Cerebellar cortex (tissue), 1 donor: Measurements from ENCODE around the gene HOXC6.

Source experiments
- DNase-seq: peaks from one replicate; pipeline ENCODE4 v3.0.0-alpha.2; 2015; ENCODE audit warnings: low spot score

The HOXC6 gene

GRCh38 chr12:53990311-53991076, 37.7 kb upstream of the HOXC6 start:
- DNase-seq: no peak

GRCh38 chr12:53991077-53991460, 37.2 kb upstream of the HOXC6 start:
- peak; percentile 47 for DNase-seq

- DNase-seq: no peak
Observed at GRCh38 chr12:53992377-53992889, 35.8 kb upstream of the HOXC6 start.

- DNase-seq: no peak
Observed at GRCh38 chr12:53993162-53994008, 34.9 kb upstream of the HOXC6 start.

- DNase-seq: no peak
Observed at GRCh38 chr12:53994009-53994263, 34.3 kb upstream of the HOXC6 start.

- DNase-seq: no peak
Observed at GRCh38 chr12:53994264-53995001, 33.8 kb upstream of the HOXC6 start.

- no peak for DNase-seq
Observed at GRCh38 chr12:53995002-53995377, 33.2 kb upstream of the HOXC6 start.

GRCh38 chr12:53995378-53996239, 32.6 kb upstream of the HOXC6 start:
- peak; percentile 63 for DNase-seq

- peak; percentile 51 for DNase-seq
Observed at GRCh38 chr12:53996240-53997203, 31.7 kb upstream of the HOXC6 start.

GRCh38 chr12:53997204-53998109, 30.8 kb upstream of the HOXC6 start:
- DNase-seq: peak; percentile 65

- DNase-seq: peak; percentile 63
Observed at GRCh38 chr12:53998110-53998899, 29.9 kb upstream of the HOXC6 start.

GRCh38 chr12:53998900-53999236, 29.4 kb upstream of the HOXC6 start:
- no peak for DNase-seq

- DNase-seq: peak; percentile 64
Observed at GRCh38 chr12:53999559-54000115, 28.6 kb upstream of the HOXC6 start.

- no peak for DNase-seq
Observed at GRCh38 chr12:54000116-54001114, 27.8 kb upstream of the HOXC6 start, which contains the start of gene HOXC9. TSS of gene HOXC9 (plus strand) at chr12:54000161. CDS start at chr12:54000189, 28 bp downstream.

- no peak for DNase-seq
Observed at GRCh38 chr12:54001283-54002187, 26.7 kb upstream of the HOXC6 start.
